BE2C (cell line): ENCODE results near the gene ITGA8.

Experiments used
- DNase-seq: peaks from one replicate; pipeline ENCODE4 v3.0.0-alpha.2; 2020
- H3K27me3 ChIP-seq: fragments of 250-450 bp; sonication (Bioruptor Pico); 2 replicates; pipeline ENCODE4 v1.5.1; 2020; ENCODE audit warnings: mild to moderate bottlenecking
- H3K36me3 ChIP-seq: fragments of 250-450 bp; sonication (Bioruptor Pico); 2 replicates; pipeline ENCODE4 v1.5.1; 2020; ENCODE audit warnings: mild to moderate bottlenecking
- H3K4me1 ChIP-seq: fragments of 250-450 bp; sonication (Bioruptor Pico); 2 replicates; pipeline ENCODE4 v1.5.1; 2020
- H3K4me3 ChIP-seq: 2 replicates; pipeline ENCODE4 v1.5.1; 2011; ENCODE audit warnings: low read depth, low read length
- H3K9me3 ChIP-seq: fragments of 250-450 bp; sonication (Bioruptor Pico); 2 replicates; pipeline ENCODE4 v1.5.1; 2020
- CTCF ChIP-seq: IDR thresholded peaks from 2 replicates; pipeline ENCODE4 v1.5.1; 2012; ENCODE audit warnings: mild to moderate bottlenecking, low read depth, low read length

Gene ITGA8

GRCh38 chr10:15472431-15473395 lies 247.0 kb downstream of the ITGA8 start:
- H3K9me3 ChIP-seq = no peaks in the 10 kb centered on the region
- DNase-seq = no peak
- no peaks in the 10 kb centered on the region for H3K4me1 ChIP-seq
- TF ChIP-seq CTCF = no peak
- H3K4me3 ChIP-seq = no peak overlapping the region
- H3K36me3 ChIP-seq = no peaks in the 10 kb centered on the region
- no peaks in the 10 kb centered on the region for H3K27me3 ChIP-seq

GRCh38 chr10:15472008-15472407 lies 247.7 kb downstream of the ITGA8 start:
- no peak for DNase-seq
- no peak for TF ChIP-seq CTCF
- no peaks in the 10 kb centered on the region for H3K4me1 ChIP-seq
- no peaks in the 10 kb centered on the region for H3K9me3 ChIP-seq
- H3K27me3 ChIP-seq = 0 out of 2 replicates have a peak, but pooled peaks cover under 1% of the 10 kb centered on the region
- no peak overlapping the region for H3K4me3 ChIP-seq
- no peaks in the 10 kb centered on the region for H3K36me3 ChIP-seq

GRCh38 chr10:15469111-15469510 lies 250.6 kb downstream of the ITGA8 start:
- Histone ChIP-seq H3K4me3 (no peak overlapping the region), H3K27me3 (0 out of 2 replicates have a peak, but pooled peaks cover 4% of the 10 kb centered on the region), H3K4me1 (no peaks in the 10 kb centered on the region), H3K36me3 (no peaks in the 10 kb centered on the region), H3K9me3 (no peaks in the 10 kb centered on the region)
- TF ChIP-seq CTCF = no peak
- DNase-seq = no peak

GRCh38 chr10:15464381-15464780 lies 255.3 kb downstream of the ITGA8 start:
- Histone ChIP-seq H3K27me3 (0 out of 2 replicates have a peak, but pooled peaks cover 4% of the 10 kb centered on the region), H3K4me3 (no peak overlapping the region), H3K9me3 (no peaks in the 10 kb centered on the region), H3K36me3 (no peaks in the 10 kb centered on the region), H3K4me1 (no peaks in the 10 kb centered on the region)
- TF ChIP-seq CTCF = no peak
- DNase-seq = no peak
